SK-N-SH (cell line): ENCODE measurements around the gene ARHGEF11. TPM values are rescaled to one million over a fixed set of nuclear protein-coding genes. Genes with fewer than 3 reads are reported as not detected.

Experiments used
- CTCF ChIA-PET: fragments of 300-600, 350-600 bp; formaldehyde crosslinking; extraction: SDS; loops from one replicate; lab custom pipeline; 2021; lab: Yijun Ruan, JAX
- POLR2A ChIA-PET: fragments of 350-600 bp; sonication (Branson Sonifier 250); formaldehyde crosslinking; extraction: SDS; loops from one replicate; lab custom pipeline; 2020; ENCODE audit warnings: antibody characterized with exemption, inconsistent platforms; lab: Yijun Ruan, JAX
- DNase-seq: peaks from one replicate; pipeline ENCODE4 v3.0.0; 2012
- H2AFZ ChIP-seq: fragments of 200-600 bp; sonication (generic); 2 replicates; pipeline ENCODE4 v1.8.1; 2016; ENCODE audit warnings: antibody characterized with exemption, mild to moderate bottlenecking, low read depth
- H3F3A ChIP-seq: fragments of 200-600 bp; sonication (generic); replicated peaks from 2 replicates; pipeline ENCODE3; 2016; ENCODE audit warnings: antibody characterized with exemption, mild to moderate bottlenecking; ENCODE audit not compliant: insufficient read depth
- H3K27ac ChIP-seq, 2 experiments: fragments of 200-500 bp in 1 of 2; fragments of 200-600 bp in 1 of 2; sonication (Bioruptor generic) in 1 of 2; sonication (generic), shearing (Covaris generic) in 1 of 2; 2 replicates each; pipeline versions ENCODE4 v1.5.1 to v1.6.1; 2014 to 2016; ENCODE audit warnings: low read depth in 2 of 2, inconsistent platforms in 1 of 2, low read length in 1 of 2, mild to moderate bottlenecking in 1 of 2, mixed read lengths in 1 of 2
- H3K27me3 ChIP-seq: fragments of 200-600 bp; sonication (generic), shearing (Covaris generic); 2 replicates; pipeline ENCODE4 v1.6.1; 2016; ENCODE audit warnings: mixed run types; ENCODE audit not compliant: insufficient read depth
- H3K36me3 ChIP-seq, 2 experiments: fragments of 200-500 bp in 1 of 2; fragments of 200-600 bp in 1 of 2; sonication (Bioruptor generic) in 1 of 2; sonication (generic) in 1 of 2; replicated peaks in 1 of 2; 2 replicates each; pipeline versions ENCODE3 to v1.5.1; 2014 to 2016; ENCODE audit warnings: low read length in 1 of 2, mild to moderate bottlenecking in 1 of 2; ENCODE audit not compliant: insufficient read depth in 2 of 2, control insufficient read depth in 1 of 2
- H3K4me1 ChIP-seq, 2 experiments: fragments of 200-500 bp in 1 of 2; fragments of 200-600 bp in 1 of 2; sonication (Bioruptor generic) in 1 of 2; sonication (generic), shearing (Covaris generic) in 1 of 2; 2 replicates each; pipeline versions ENCODE4 v1.5.1 to v1.6.1; 2014 to 2016; ENCODE audit warnings: low read depth in 1 of 2, low read length in 1 of 2, mixed run types in 1 of 2; ENCODE audit not compliant: insufficient read depth in 2 of 2, control insufficient read depth in 1 of 2
- H3K4me2 ChIP-seq: fragments of 200-600 bp; sonication (generic), shearing (Covaris generic); 2 replicates; pipeline ENCODE4 v1.6.1; 2017; ENCODE audit warnings: mixed run types
- H3K4me3 ChIP-seq, 2 experiments: fragments of 200-500 bp in 1 of 2; fragments of 200-600 bp in 1 of 2; sonication (Bioruptor generic) in 1 of 2; sonication (generic), shearing (Covaris generic) in 1 of 2; 2 replicates each; pipeline versions ENCODE4 v1.5.1 to v1.8.1; 2014 to 2016; ENCODE audit warnings: low read depth in 2 of 2, inconsistent platforms in 1 of 2, low read length in 1 of 2, mild to moderate bottlenecking in 1 of 2, mixed read lengths in 1 of 2, moderate library complexity in 1 of 2
- H3K79me2 ChIP-seq: fragments of 200-600 bp; sonication (generic); 2 replicates; pipeline ENCODE4 v1.8.1; 2017; ENCODE audit warnings: mild to moderate bottlenecking; ENCODE audit not compliant: insufficient read depth
- H3K9ac ChIP-seq: fragments of 200-600 bp; sonication (generic); 2 replicates; pipeline ENCODE4 v1.6.1; 2017; ENCODE audit warnings: mixed run types
- H3K9me2 ChIP-seq: fragments of 200-600 bp; sonication (generic); 2 replicates; pipeline ENCODE4 v1.6.1; 2017; ENCODE audit warnings: mixed run types
- H3K9me3 ChIP-seq: fragments of 200-600 bp; sonication (generic); 2 replicates; pipeline ENCODE4 v1.6.1; 2017; ENCODE audit warnings: mixed run types, mild to moderate bottlenecking, moderate library complexity
- H4K20me1 ChIP-seq: fragments of 200-600 bp; sonication (generic); 2 replicates; pipeline ENCODE4 v1.6.1; 2017; ENCODE audit warnings: mild to moderate bottlenecking, mixed run types; ENCODE audit not compliant: insufficient read depth
- EP300 ChIP-seq, 2 experiments: IDR thresholded peaks; 2 replicates each; pipeline versions ENCODE4 v1.4.0 to v1.6.1; 2012; ENCODE audit warnings: borderline replicate concordance in 1 of 2, low read depth in 1 of 2, low read length in 1 of 2
- EZH2phosphoT487 ChIP-seq: fragments of 200-600 bp; sonication (generic); IDR thresholded peaks from 2 replicates; pipeline ENCODE4 v1.6.1; 2017; ENCODE audit warnings: low read depth, mixed run types, mild to moderate bottlenecking, antibody characterized with exemption, moderate library complexity, borderline replicate concordance
- FOSL2 ChIP-seq: IDR thresholded peaks from 2 replicates; pipeline ENCODE4 v1.4.0; 2012; ENCODE audit warnings: low read depth, mild to moderate bottlenecking, moderate library complexity, borderline replicate concordance
- FOXJ3 ChIP-seq: sonication (generic); formaldehyde crosslinking; IDR thresholded peaks from 2 replicates; pipeline ENCODE4 v1.5.1; 2020; ENCODE audit warnings: mild to moderate bottlenecking, missing genetic modification reagents
- FOXM1 ChIP-seq: IDR thresholded peaks from 2 replicates; pipeline ENCODE4 v1.4.0; 2012; ENCODE audit warnings: low read depth, mild to moderate bottlenecking
- GABPA ChIP-seq: IDR thresholded peaks from 2 replicates; pipeline ENCODE4 v1.4.0; 2012; ENCODE audit warnings: low read depth, mild to moderate bottlenecking
- GATA2 ChIP-seq: sonication (generic); formaldehyde crosslinking; IDR thresholded peaks from 2 replicates; pipeline ENCODE4 v1.5.0; 2020; ENCODE audit warnings: mild to moderate bottlenecking, missing genetic modification reagents
- MAX ChIP-seq: IDR thresholded peaks from 2 replicates; pipeline ENCODE4 v1.4.0; 2012; ENCODE audit warnings: low read depth
- MEF2A ChIP-seq: IDR thresholded peaks from 2 replicates; pipeline ENCODE4 v1.4.0; 2012; ENCODE audit warnings: low read depth, borderline replicate concordance
- NFIC ChIP-seq: IDR thresholded peaks from 2 replicates; pipeline ENCODE4 v1.4.0; 2012; ENCODE audit warnings: borderline replicate concordance
- NRF1 ChIP-seq: IDR thresholded peaks from 2 replicates; pipeline ENCODE4 v1.6.1; 2012; ENCODE audit warnings: low read depth, mild to moderate bottlenecking, low read length
- PBX3 ChIP-seq: IDR thresholded peaks from 2 replicates; pipeline ENCODE4; 2012
- POLR2AphosphoS5 ChIP-seq: IDR thresholded peaks from 2 replicates; pipeline ENCODE4 v1.6.1; 2012; ENCODE audit warnings: low read depth, low read length
- REST ChIP-seq: IDR thresholded peaks from 2 replicates; pipeline ENCODE4 v1.6.1; 2012; ENCODE audit warnings: mild to moderate bottlenecking, low read depth, low read length, moderate library complexity
- SIN3A ChIP-seq: IDR thresholded peaks from 2 replicates; pipeline ENCODE4 v1.6.1; 2012; ENCODE audit warnings: low read depth, mild to moderate bottlenecking, low read length, moderate library complexity, borderline replicate concordance
- TAF1 ChIP-seq: IDR thresholded peaks from 2 replicates; pipeline ENCODE4 v1.6.1; 2012; ENCODE audit warnings: low read depth, mild to moderate bottlenecking, low read length, moderate library complexity, borderline replicate concordance
- TEAD4 ChIP-seq: IDR thresholded peaks from 2 replicates; pipeline ENCODE4 v1.4.0; 2012; ENCODE audit warnings: mild to moderate bottlenecking, borderline replicate concordance; ENCODE audit not compliant: insufficient read depth
- ZBTB33 ChIP-seq: IDR thresholded peaks from 2 replicates; pipeline ENCODE4 v1.4.0; 2012; ENCODE audit warnings: low read depth, borderline replicate concordance
- WGBS: methylation state at CpG from one replicate; pipeline ENCODE4 v1.1.6; 2017; ENCODE audit warnings: low lambda C conversion rate; 5-methylcytosine and 5-hydroxymethylcytosine counted together
- polyA plus RNA-seq, 3 experiments: library from polyadenylated mRNA; depleted of rRNA; stranded (reverse); fragments of >200 nt; gene quantifications; 2 replicates each; pipeline ENCODE4 v1.2.3, GENCODE V29; 2012

Gene ARHGEF11
- polyA plus RNA-seq, 1 of the 3 experiments (the other 2 are of a cell fraction) = 19.0 TPM

GRCh38 chr1:156905651-156906050 is 139.9 kb downstream of the ARHGEF11 start (continued):
- no peak for TF ChIP-seq PBX3
- TF ChIP-seq TAF1 = no peak
- TF ChIP-seq FOXM1 = no peak

GRCh38 chr1:156905176-156905575 is 140.4 kb downstream of the ARHGEF11 start:
- no peaks in the 10 kb centered on the region for H3K27me3 ChIP-seq
- no peak overlapping the region for H3K9ac ChIP-seq
- TF ChIP-seq MAX (no peak), TEAD4 (no peak), NFIC (no peak), ZBTB33 (no peak), GATA2 (CRISPR knock-in tag) (no peak), FOXJ3 (CRISPR knock-in tag) (no peak), GABPA (no peak), MEF2A (no peak)
- H3K4me3 ChIP-seq = no peak overlapping the region
- H3K4me2 ChIP-seq = no peak overlapping the region
- CTCF ChIA-PET = interaction anchor here (3.1 kb wide), 1 partner anchor 22 kb away, joined by 21 read pairs; no protein-coding TSS in a partner anchor
- no peaks in the 10 kb centered on the region for H3F3A ChIP-seq
- no peaks in the 10 kb centered on the region for H3K36me3 ChIP-seq
- POLR2A ChIA-PET = no interaction called here
- no peak overlapping the region for H2AFZ ChIP-seq
- no peak for DNase-seq
- no peaks in the 10 kb centered on the region for H3K9me3 ChIP-seq
- H3K9me2 ChIP-seq = no peaks in the 10 kb centered on the region
- H3K27ac ChIP-seq = no peak overlapping the region
- 92% methylated on average over 14 of the region's 16 CpGs for WGBS
- H3K79me2 ChIP-seq = no peaks in the 10 kb centered on the region
- no peaks in the 10 kb centered on the region for H4K20me1 ChIP-seq
- peaks cover 0 to 12% of the 10 kb centered on the region in 2 experiments; a peak in 1 of 4 replicates for H3K4me1 ChIP-seq

GRCh38 chr1:156904187-156904959 is 141.2 kb downstream of the ARHGEF11 start:
- no peak overlapping the region for H3K27ac ChIP-seq
- H3K9ac ChIP-seq = no peak overlapping the region
- DNase-seq = no peak
- H3F3A ChIP-seq = no peaks in the 10 kb centered on the region
- H3K4me1 ChIP-seq = peaks cover 0 to 19% of the 10 kb centered on the region in 2 experiments; a peak in 1 of 4 replicates
- ChIA-PET POLR2A (no interaction called here), CTCF (interaction anchor here (3.1 kb wide), 1 partner anchor 23 kb away, joined by 21 read pairs; no protein-coding TSS in a partner anchor)
- no peaks in the 10 kb centered on the region for H3K9me2 ChIP-seq
- 92% methylated on average over 10 of the region's 19 CpGs for WGBS
- no peak overlapping the region for H3K4me3 ChIP-seq
- no peaks in the 10 kb centered on the region for H3K36me3 ChIP-seq
- H3K79me2 ChIP-seq = no peaks in the 10 kb centered on the region
- H3K27me3 ChIP-seq = no peaks in the 10 kb centered on the region
- H2AFZ ChIP-seq = no peak overlapping the region
- no peaks in the 10 kb centered on the region for H4K20me1 ChIP-seq
- no peak overlapping the region for H3K4me2 ChIP-seq
- no peaks in the 10 kb centered on the region for H3K9me3 ChIP-seq
- no peak for TF ChIP-seq EZH2phosphoT487
- no peak for TF ChIP-seq MAX
- no peak for TF ChIP-seq SIN3A
- no peak for TF ChIP-seq EP300 (IDR thresholded peaks at IDR 0.05; ENCODE audit: borderline replicate concordance in 1 of 2, low read depth in 1 of 2, low read length in 1 of 2)
- no peak for TF ChIP-seq FOSL2
- TF ChIP-seq MEF2A = no peak
- no peak for TF ChIP-seq NFIC
- TF ChIP-seq POLR2AphosphoS5 = no peak
- no peak for TF ChIP-seq REST
- TF ChIP-seq NRF1 = no peak
